SK-N-SH (cell line): ENCODE measurements around the gene WNK2. TPM values are rescaled to one million over a fixed set of nuclear protein-coding genes. Genes with fewer than 3 reads are reported as not detected.

ENCODE experiments used
- CTCF ChIA-PET: fragments of 300-600, 350-600 bp; formaldehyde crosslinking; extraction: SDS; loops from one replicate; lab custom pipeline; 2021; lab: Yijun Ruan, JAX
- POLR2A ChIA-PET: fragments of 350-600 bp; sonication (Branson Sonifier 250); formaldehyde crosslinking; extraction: SDS; loops from one replicate; lab custom pipeline; 2020; ENCODE audit warnings: antibody characterized with exemption, inconsistent platforms; lab: Yijun Ruan, JAX
- DNase-seq: peaks from one replicate; pipeline ENCODE4 v3.0.0; 2012
- H2AFZ ChIP-seq: fragments of 200-600 bp; sonication (generic); 2 replicates; pipeline ENCODE4 v1.8.1; 2016; ENCODE audit warnings: antibody characterized with exemption, mild to moderate bottlenecking, low read depth
- H3F3A ChIP-seq: fragments of 200-600 bp; sonication (generic); replicated peaks from 2 replicates; pipeline ENCODE3; 2016; ENCODE audit warnings: antibody characterized with exemption, mild to moderate bottlenecking; ENCODE audit not compliant: insufficient read depth
- H3K27ac ChIP-seq, 2 experiments: fragments of 200-500 bp in 1 of 2; fragments of 200-600 bp in 1 of 2; sonication (Bioruptor generic) in 1 of 2; sonication (generic), shearing (Covaris generic) in 1 of 2; 2 replicates each; pipeline versions ENCODE4 v1.5.1 to v1.6.1; 2014 to 2016; ENCODE audit warnings: low read depth in 2 of 2, inconsistent platforms in 1 of 2, low read length in 1 of 2, mild to moderate bottlenecking in 1 of 2, mixed read lengths in 1 of 2
- H3K27me3 ChIP-seq: fragments of 200-600 bp; sonication (generic), shearing (Covaris generic); 2 replicates; pipeline ENCODE4 v1.6.1; 2016; ENCODE audit warnings: mixed run types; ENCODE audit not compliant: insufficient read depth
- H3K36me3 ChIP-seq, 2 experiments: fragments of 200-500 bp in 1 of 2; fragments of 200-600 bp in 1 of 2; sonication (Bioruptor generic) in 1 of 2; sonication (generic) in 1 of 2; replicated peaks in 1 of 2; 2 replicates each; pipeline versions ENCODE3 to v1.5.1; 2014 to 2016; ENCODE audit warnings: low read length in 1 of 2, mild to moderate bottlenecking in 1 of 2; ENCODE audit not compliant: insufficient read depth in 2 of 2, control insufficient read depth in 1 of 2
- H3K4me1 ChIP-seq, 2 experiments: fragments of 200-500 bp in 1 of 2; fragments of 200-600 bp in 1 of 2; sonication (Bioruptor generic) in 1 of 2; sonication (generic), shearing (Covaris generic) in 1 of 2; 2 replicates each; pipeline versions ENCODE4 v1.5.1 to v1.6.1; 2014 to 2016; ENCODE audit warnings: low read depth in 1 of 2, low read length in 1 of 2, mixed run types in 1 of 2; ENCODE audit not compliant: insufficient read depth in 2 of 2, control insufficient read depth in 1 of 2
- H3K4me2 ChIP-seq: fragments of 200-600 bp; sonication (generic), shearing (Covaris generic); 2 replicates; pipeline ENCODE4 v1.6.1; 2017; ENCODE audit warnings: mixed run types
- H3K4me3 ChIP-seq, 2 experiments: fragments of 200-500 bp in 1 of 2; fragments of 200-600 bp in 1 of 2; sonication (Bioruptor generic) in 1 of 2; sonication (generic), shearing (Covaris generic) in 1 of 2; 2 replicates each; pipeline versions ENCODE4 v1.5.1 to v1.8.1; 2014 to 2016; ENCODE audit warnings: low read depth in 2 of 2, inconsistent platforms in 1 of 2, low read length in 1 of 2, mild to moderate bottlenecking in 1 of 2, mixed read lengths in 1 of 2, moderate library complexity in 1 of 2
- H3K79me2 ChIP-seq: fragments of 200-600 bp; sonication (generic); 2 replicates; pipeline ENCODE4 v1.8.1; 2017; ENCODE audit warnings: mild to moderate bottlenecking; ENCODE audit not compliant: insufficient read depth
- H3K9ac ChIP-seq: fragments of 200-600 bp; sonication (generic); 2 replicates; pipeline ENCODE4 v1.6.1; 2017; ENCODE audit warnings: mixed run types
- H3K9me2 ChIP-seq: fragments of 200-600 bp; sonication (generic); 2 replicates; pipeline ENCODE4 v1.6.1; 2017; ENCODE audit warnings: mixed run types
- H3K9me3 ChIP-seq: fragments of 200-600 bp; sonication (generic); 2 replicates; pipeline ENCODE4 v1.6.1; 2017; ENCODE audit warnings: mixed run types, mild to moderate bottlenecking, moderate library complexity
- H4K20me1 ChIP-seq: fragments of 200-600 bp; sonication (generic); 2 replicates; pipeline ENCODE4 v1.6.1; 2017; ENCODE audit warnings: mild to moderate bottlenecking, mixed run types; ENCODE audit not compliant: insufficient read depth
- CHD2 ChIP-seq: fragments of 150-350 bp; IDR thresholded peaks from 2 replicates; pipeline ENCODE4 v1.6.1; 2018; ENCODE audit warnings: low read length; ENCODE audit not compliant: partially characterized antibody
- EP300 ChIP-seq, 2 experiments: IDR thresholded peaks; 2 replicates each; pipeline versions ENCODE4 v1.4.0 to v1.6.1; 2012; ENCODE audit warnings: borderline replicate concordance in 1 of 2, low read depth in 1 of 2, low read length in 1 of 2
- EZH2phosphoT487 ChIP-seq: fragments of 200-600 bp; sonication (generic); IDR thresholded peaks from 2 replicates; pipeline ENCODE4 v1.6.1; 2017; ENCODE audit warnings: low read depth, mixed run types, mild to moderate bottlenecking, antibody characterized with exemption, moderate library complexity, borderline replicate concordance
- JUND ChIP-seq: IDR thresholded peaks from 2 replicates; pipeline ENCODE4 v1.4.0; 2012
- MEF2A ChIP-seq: IDR thresholded peaks from 2 replicates; pipeline ENCODE4 v1.4.0; 2012; ENCODE audit warnings: low read depth, borderline replicate concordance
- NFIC ChIP-seq: IDR thresholded peaks from 2 replicates; pipeline ENCODE4 v1.4.0; 2012; ENCODE audit warnings: borderline replicate concordance
- POLR2AphosphoS5 ChIP-seq: IDR thresholded peaks from 2 replicates; pipeline ENCODE4 v1.6.1; 2012; ENCODE audit warnings: low read depth, low read length
- RCOR1 ChIP-seq: fragments of 150-350 bp; IDR thresholded peaks from 2 replicates; pipeline ENCODE4 v1.6.1; 2017; ENCODE audit warnings: antibody characterized with exemption, low read length
- REST ChIP-seq: IDR thresholded peaks from 2 replicates; pipeline ENCODE4 v1.6.1; 2012; ENCODE audit warnings: mild to moderate bottlenecking, low read depth, low read length, moderate library complexity
- SIN3A ChIP-seq: IDR thresholded peaks from 2 replicates; pipeline ENCODE4 v1.6.1; 2012; ENCODE audit warnings: low read depth, mild to moderate bottlenecking, low read length, moderate library complexity, borderline replicate concordance
- SMC3 ChIP-seq: IDR thresholded peaks from 2 replicates; pipeline ENCODE4 v1.6.1; 2012; ENCODE audit warnings: low read depth, low read length, improper control_type of control experiment
- TEAD4 ChIP-seq: IDR thresholded peaks from 2 replicates; pipeline ENCODE4 v1.4.0; 2012; ENCODE audit warnings: mild to moderate bottlenecking, borderline replicate concordance; ENCODE audit not compliant: insufficient read depth
- USF1 ChIP-seq: IDR thresholded peaks from 2 replicates; pipeline ENCODE4 v1.4.0; 2012; ENCODE audit warnings: low read depth, borderline replicate concordance
- YY1 ChIP-seq: IDR thresholded peaks from 2 replicates; pipeline ENCODE4 v1.4.0; 2012; ENCODE audit warnings: low read depth, mild to moderate bottlenecking
- WGBS: methylation state at CpG from one replicate; pipeline ENCODE4 v1.1.6; 2017; ENCODE audit warnings: low lambda C conversion rate; 5-methylcytosine and 5-hydroxymethylcytosine counted together
- polyA plus RNA-seq, 3 experiments: library from polyadenylated mRNA; depleted of rRNA; stranded (reverse); fragments of >200 nt; gene quantifications; 2 replicates each; pipeline ENCODE4 v1.2.3, GENCODE V29; 2012
- TF ChIP-seq, protein P1 (sequence below): IDR thresholded peaks from 2 replicates; pipeline ENCODE4 v1.4.0; 2012; ENCODE audit warnings: low read depth, borderline replicate concordance

WNK2 gene
- polyA plus RNA-seq, 1 of the 3 experiments (the other 2 are of a cell fraction) = 0.12 TPM

DNA sequence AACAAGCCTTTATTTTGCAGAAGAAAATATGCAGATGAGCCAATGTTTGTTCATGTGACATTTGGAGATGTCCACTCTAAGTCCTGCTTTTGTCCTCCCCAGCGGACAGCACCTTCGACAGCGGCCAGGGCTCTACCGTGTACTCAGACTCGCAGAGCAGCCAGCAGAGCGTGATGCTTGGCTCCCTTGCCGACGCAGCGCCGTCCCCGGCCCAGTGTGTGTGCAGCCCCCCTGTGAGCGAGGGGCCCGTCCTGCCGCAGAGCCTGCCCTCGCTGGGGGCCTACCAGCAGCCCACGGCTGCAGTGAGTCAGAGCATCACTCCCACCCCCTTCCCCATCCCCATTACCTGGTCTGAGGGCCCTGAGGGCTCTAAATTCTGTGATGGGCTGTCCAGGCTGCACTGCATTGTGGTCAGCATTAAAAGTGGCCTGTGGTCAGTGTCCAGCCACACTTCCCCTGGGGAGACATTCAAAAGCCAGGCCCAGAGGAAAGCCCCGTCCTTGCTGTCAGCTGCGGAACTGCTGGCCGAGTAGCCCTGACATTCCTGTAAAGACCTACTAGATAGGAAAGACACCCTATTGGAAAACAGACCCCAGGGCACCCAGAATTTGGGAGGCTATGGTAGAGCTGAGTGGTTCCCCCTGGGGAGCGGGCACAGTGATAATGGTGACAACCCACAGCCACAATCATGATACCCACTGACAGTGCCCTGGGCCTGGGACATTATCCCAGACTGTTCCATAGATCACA is 69.0 kb downstream of the WNK2 start:
- Histone ChIP-seq H3K9me2 (no peaks in the 10 kb centered on the region), H3K9ac (no peak overlapping the region), H2AFZ (no peak overlapping the region), H3K36me3 (no peaks in the 10 kb centered on the region), H4K20me1 (no peaks in the 10 kb centered on the region), H3F3A (no peaks in the 10 kb centered on the region), H3K27me3 (no peaks in the 10 kb centered on the region), H3K4me2 (no peak overlapping the region), H3K79me2 (no peaks in the 10 kb centered on the region), H3K4me3 (no peak overlapping the region), H3K27ac (no peak overlapping the region), H3K9me3 (no peaks in the 10 kb centered on the region), H3K4me1 (no peaks in the 10 kb centered on the region; a peak in 1 of 4 replicates)
- ChIA-PET CTCF (no interaction called here), POLR2A (no interaction called here)
- TF ChIP-seq TEAD4 = no peak
- no peak for TF ChIP-seq EP300 (IDR thresholded peaks at IDR 0.05; ENCODE audit: borderline replicate concordance in 1 of 2, low read depth in 1 of 2, low read length in 1 of 2)
- TF ChIP-seq, protein P1, sequence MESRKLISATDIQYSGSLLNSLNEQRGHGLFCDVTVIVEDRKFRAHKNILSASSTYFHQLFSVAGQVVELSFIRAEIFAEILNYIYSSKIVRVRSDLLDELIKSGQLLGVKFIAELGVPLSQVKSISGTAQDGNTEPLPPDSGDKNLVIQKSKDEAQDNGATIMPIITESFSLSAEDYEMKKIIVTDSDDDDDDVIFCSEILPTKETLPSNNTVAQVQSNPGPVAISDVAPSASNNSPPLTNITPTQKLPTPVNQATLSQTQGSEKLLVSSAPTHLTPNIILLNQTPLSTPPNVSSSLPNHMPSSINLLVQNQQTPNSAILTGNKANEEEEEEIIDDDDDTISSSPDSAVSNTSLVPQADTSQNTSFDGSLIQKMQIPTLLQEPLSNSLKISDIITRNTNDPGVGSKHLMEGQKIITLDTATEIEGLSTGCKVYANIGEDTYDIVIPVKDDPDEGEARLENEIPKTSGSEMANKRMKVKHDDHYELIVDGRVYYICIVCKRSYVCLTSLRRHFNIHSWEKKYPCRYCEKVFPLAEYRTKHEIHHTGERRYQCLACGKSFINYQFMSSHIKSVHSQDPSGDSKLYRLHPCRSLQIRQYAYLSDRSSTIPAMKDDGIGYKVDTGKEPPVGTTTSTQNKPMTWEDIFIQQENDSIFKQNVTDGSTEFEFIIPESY = no peak
- no peak for TF ChIP-seq REST
- no peak for TF ChIP-seq RCOR1
- TF ChIP-seq USF1 = no peak
- TF ChIP-seq MEF2A = no peak
- TF ChIP-seq SMC3 = no peak
- TF ChIP-seq EZH2phosphoT487 = no peak
- TF ChIP-seq JUND = no peak
- no peak for TF ChIP-seq POLR2AphosphoS5
- TF ChIP-seq CHD2 = no peak
- no peak for TF ChIP-seq SIN3A
- TF ChIP-seq YY1 = no peak
- TF ChIP-seq NFIC = no peak
- WGBS = 67% methylated on average over 15 of the region's 20 CpGs
- DNase-seq = no peak
